ENCODE data around the gene CELF3. TPM values are rescaled to one million over a fixed set of nuclear protein-coding genes. Genes with fewer than 3 reads are reported as not detected.

The CELF3 gene
- total RNA-seq, 2 experiments from 2014 or later: not detected

DNA sequence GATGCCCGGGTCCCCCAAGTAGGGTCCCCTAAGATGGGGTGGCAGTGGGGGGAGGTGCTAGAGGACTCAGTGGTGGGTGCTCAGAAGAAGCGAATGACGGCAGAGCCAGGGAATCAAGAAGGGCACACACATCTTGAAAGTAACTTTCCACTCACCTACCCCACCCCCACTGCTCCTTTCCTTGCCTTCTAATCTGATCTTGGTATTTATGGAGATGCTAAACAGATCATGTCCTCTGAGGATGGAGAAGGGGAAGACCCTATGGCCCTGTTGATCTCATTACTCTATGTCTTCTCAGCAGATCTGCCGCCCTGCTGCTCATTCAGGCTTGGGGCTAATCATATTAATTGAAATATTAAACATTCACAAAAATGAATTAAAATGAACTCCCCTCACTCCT, 2.1 kb upstream of the CELF3 start:
- Mint-ChIP-seq H3K4me3 (no peak overlapping the region), H3K36me3 (ENCODE audit: low read depth) (no peaks in the 10 kb centered on the region), H3K4me1 (ENCODE audit: low read depth) (peaks cover 22% of the 10 kb centered on the region), H3K27ac (no peak overlapping the region), H3K9me3 (no peaks in the 10 kb centered on the region), H3K27me3 (peaks cover 62% of the 10 kb centered on the region)
- no peak for DNase-seq
- intact Hi-C loops (cut with micrococcal nuclease): no loop called here
- CTCF ChIA-PET: no interaction called here
- TF ChIP-seq, protein P1, sequence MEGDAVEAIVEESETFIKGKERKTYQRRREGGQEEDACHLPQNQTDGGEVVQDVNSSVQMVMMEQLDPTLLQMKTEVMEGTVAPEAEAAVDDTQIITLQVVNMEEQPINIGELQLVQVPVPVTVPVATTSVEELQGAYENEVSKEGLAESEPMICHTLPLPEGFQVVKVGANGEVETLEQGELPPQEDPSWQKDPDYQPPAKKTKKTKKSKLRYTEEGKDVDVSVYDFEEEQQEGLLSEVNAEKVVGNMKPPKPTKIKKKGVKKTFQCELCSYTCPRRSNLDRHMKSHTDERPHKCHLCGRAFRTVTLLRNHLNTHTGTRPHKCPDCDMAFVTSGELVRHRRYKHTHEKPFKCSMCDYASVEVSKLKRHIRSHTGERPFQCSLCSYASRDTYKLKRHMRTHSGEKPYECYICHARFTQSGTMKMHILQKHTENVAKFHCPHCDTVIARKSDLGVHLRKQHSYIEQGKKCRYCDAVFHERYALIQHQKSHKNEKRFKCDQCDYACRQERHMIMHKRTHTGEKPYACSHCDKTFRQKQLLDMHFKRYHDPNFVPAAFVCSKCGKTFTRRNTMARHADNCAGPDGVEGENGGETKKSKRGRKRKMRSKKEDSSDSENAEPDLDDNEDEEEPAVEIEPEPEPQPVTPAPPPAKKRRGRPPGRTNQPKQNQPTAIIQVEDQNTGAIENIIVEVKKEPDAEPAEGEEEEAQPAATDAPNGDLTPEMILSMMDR (IDR thresholded peaks at IDR 0.05): no peak
- POLR2A ChIA-PET: no interaction called here
- ATAC-seq: no peak

DNA sequence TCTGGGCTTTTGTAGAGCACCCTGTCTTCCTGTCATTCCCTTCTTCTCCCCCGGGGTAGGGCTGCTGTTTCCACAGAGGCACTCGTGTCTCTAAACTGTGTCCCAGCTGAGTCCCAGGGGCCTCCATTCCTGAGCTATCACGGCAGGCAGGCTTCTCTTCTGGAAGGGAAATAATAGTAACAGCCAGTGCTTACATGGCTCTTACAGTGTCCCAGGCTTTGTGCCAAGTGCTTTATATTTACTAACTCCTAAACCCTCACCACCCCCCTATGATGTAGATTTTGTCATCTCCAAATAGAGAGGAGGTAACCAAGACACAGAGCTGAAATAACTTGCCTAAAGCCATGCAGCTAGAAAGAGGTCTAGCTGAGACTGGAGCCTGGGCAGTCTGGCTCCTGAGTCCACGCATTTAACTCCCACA, 1.4 kb upstream of the CELF3 start:
- ATAC-seq (no peak), DNase-seq (no peak)
- ChIA-PET POLR2A (no interaction called here), CTCF (interaction anchor here (1.1 to 1.3 kb wide), 2 partner anchors 9 to 20 kb away, joined by 3 read pairs; no protein-coding TSS in a partner anchor)
- Mint-ChIP-seq H3K9me3 (no peaks in the 10 kb centered on the region), H3K27ac (no peak overlapping the region), H3K27me3 (peaks cover 61% of the 10 kb centered on the region), H3K4me3 (no peak overlapping the region), H3K36me3 (ENCODE audit: low read depth) (no peaks in the 10 kb centered on the region), H3K4me1 (ENCODE audit: low read depth) (peaks cover 22% of the 10 kb centered on the region)
- TF ChIP-seq, protein P1 (IDR thresholded peaks at IDR 0.05): no peak
- intact Hi-C loops (cut with micrococcal nuclease): no loop called here

DNA sequence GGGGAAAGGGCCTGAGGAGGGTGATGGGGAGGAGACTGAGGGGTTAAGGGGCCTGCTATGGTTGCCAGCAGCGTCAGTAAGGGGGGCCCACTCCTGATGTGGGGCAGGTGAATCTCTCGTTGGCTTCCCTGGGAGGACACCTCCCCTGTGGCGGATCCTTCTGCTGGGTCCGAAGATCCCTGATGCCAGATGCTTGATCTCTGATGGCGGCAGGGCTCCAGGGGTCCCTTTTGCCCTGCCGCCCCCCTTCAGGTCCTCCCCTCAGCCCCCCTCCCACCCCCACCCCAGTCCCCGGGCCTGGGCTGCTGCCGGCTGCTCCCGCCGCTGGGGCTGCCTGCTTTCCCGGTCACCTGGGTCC, 219 bp downstream of the CELF3 start:
- intact Hi-C loops (cut with micrococcal nuclease): no loop called here
- Mint-ChIP-seq H3K36me3 (ENCODE audit: low read depth) (no peaks in the 10 kb centered on the region), H3K27ac (no peak overlapping the region), H3K27me3 (peaks cover 49% of the 10 kb centered on the region), H3K4me3 (no peak overlapping the region), H3K4me1 (ENCODE audit: low read depth) (peaks cover 14% of the 10 kb centered on the region), H3K9me3 (no peaks in the 10 kb centered on the region)
- ChIA-PET POLR2A (interaction anchor here (1.0 kb wide), 1 partner anchor 19 kb away, joined by 3 read pairs; no protein-coding TSS in a partner anchor), CTCF (interaction anchor here (1.0 to 3.3 kb wide), 4 partner anchors 11 to 138 kb away, joined by 3 to 12 read pairs (median 3); no protein-coding TSS in a partner anchor)
- DNase-seq (no peak), ATAC-seq (no peak)
- TF ChIP-seq, protein P1 (IDR thresholded peaks at IDR 0.05): no peak

DNA sequence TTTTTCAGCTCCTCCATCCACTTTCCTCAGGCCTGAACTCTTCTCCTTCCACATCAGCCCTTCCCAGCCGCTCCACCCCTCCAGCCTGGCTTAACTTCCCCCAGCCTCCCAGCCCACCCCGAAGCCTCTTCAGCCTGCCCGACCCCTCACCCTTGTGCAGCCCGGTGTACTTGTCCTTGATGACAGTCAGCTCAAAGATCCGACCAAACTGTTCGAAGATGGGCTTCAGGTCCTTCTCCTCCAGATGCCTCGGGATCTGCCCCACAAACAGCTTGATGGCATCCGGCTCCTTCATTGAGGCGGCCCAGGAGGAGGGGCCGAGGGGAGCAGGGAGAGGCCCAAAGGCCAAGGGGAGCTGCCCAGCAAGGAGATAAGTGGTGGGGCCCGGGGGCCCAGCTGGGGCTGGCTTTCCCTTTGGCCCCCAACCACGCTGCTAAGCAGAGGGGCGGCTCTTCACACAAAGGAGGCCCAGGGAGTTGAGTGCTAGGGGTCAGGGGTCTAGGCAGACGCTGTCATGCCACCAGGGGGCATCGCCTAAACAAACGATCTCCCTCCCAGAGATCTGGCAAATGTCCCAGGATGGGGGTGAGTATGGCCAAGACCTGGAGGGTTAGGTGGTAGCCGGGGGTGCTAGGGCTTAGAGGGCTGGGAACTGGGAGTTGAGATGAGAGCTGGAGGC, 738 bp downstream of the CELF3 start:
- no peak overlapping the region for H3K4me3 Mint-ChIP-seq

More for the DNA sequence above, 738 bp downstream of the CELF3 start:
- CTCF ChIA-PET: interaction anchor here (0.6 to 3.3 kb wide), 5 partner anchors 19 to 138 kb away, joined by 3 to 12 read pairs (median 3); no protein-coding TSS in a partner anchor
- peaks cover 11% of the 10 kb centered on the region for H3K4me1 Mint-ChIP-seq (ENCODE audit: low read depth)
- intact Hi-C loops (cut with micrococcal nuclease): no loop called here
- DNase-seq: peak; percentile 26
- no peak overlapping the region for H3K27ac Mint-ChIP-seq
- no peak for ATAC-seq
- TF ChIP-seq, protein P1 (IDR thresholded peaks at IDR 0.05): peak; percentile 25
- H3K27me3 Mint-ChIP-seq: peaks cover 49% of the 10 kb centered on the region
- POLR2A ChIA-PET: no interaction called here
- H3K36me3 Mint-ChIP-seq (ENCODE audit: low read depth): no peaks in the 10 kb centered on the region
- H3K9me3 Mint-ChIP-seq: no peaks in the 10 kb centered on the region
